ENCODE data around the gene SH3GL3.

GRCh38 chr15:83650831-83651230, 203.7 kb downstream of the SH3GL3 start:
- TF ChIP-seq CTCF (IDR thresholded peaks at IDR 0.05) = no peak
- no peak for TF ChIP-seq E2F6 (IDR thresholded peaks at IDR 0.05; ENCODE audit: borderline replicate concordance, low read depth)
- no peak for TF ChIP-seq CHD4 (IDR thresholded peaks at IDR 0.05; ENCODE audit: borderline replicate concordance)
- no peak for TF ChIP-seq POLR2A (IDR thresholded peaks at IDR 0.05; ENCODE audit: low read length)
- TF ChIP-seq RCOR1 (IDR thresholded peaks at IDR 0.05; ENCODE audit: low read depth, low read length) = no peak
- TF ChIP-seq BHLHE40 (IDR thresholded peaks at IDR 0.05; ENCODE audit: low read depth, low read length) = no peak
- no peak for TF ChIP-seq PHF8 (IDR thresholded peaks at IDR 0.05; ENCODE audit: borderline replicate concordance, low read depth)
- no peak for TF ChIP-seq SMC3 (IDR thresholded peaks at IDR 0.05)
- TF ChIP-seq CEBPB (IDR thresholded peaks at IDR 0.05) = no peak
- TF ChIP-seq EP300 (IDR thresholded peaks at IDR 0.05) = no peak
